B cell (primary cell): ENCODE results near the gene PCIF1.

ENCODE experiments used
- EZH2 ChIP-seq: IDR thresholded peaks from 2 replicates; pipeline ENCODE4 v1.6.1; 2012; ENCODE audit warnings: borderline replicate concordance, low read depth, mild to moderate bottlenecking, moderate library complexity, low read length; ENCODE audit not compliant: insufficient read depth, poor library complexity, severe bottlenecking
- TF ChIP-seq, protein P1 (sequence below): fragments of 200-600 bp; IDR thresholded peaks from one replicate; pipeline ENCODE4 v1.8.0; 2022; ENCODE audit warnings: antibody characterized with exemption, mild to moderate bottlenecking

- TF ChIP-seq, protein P1, sequence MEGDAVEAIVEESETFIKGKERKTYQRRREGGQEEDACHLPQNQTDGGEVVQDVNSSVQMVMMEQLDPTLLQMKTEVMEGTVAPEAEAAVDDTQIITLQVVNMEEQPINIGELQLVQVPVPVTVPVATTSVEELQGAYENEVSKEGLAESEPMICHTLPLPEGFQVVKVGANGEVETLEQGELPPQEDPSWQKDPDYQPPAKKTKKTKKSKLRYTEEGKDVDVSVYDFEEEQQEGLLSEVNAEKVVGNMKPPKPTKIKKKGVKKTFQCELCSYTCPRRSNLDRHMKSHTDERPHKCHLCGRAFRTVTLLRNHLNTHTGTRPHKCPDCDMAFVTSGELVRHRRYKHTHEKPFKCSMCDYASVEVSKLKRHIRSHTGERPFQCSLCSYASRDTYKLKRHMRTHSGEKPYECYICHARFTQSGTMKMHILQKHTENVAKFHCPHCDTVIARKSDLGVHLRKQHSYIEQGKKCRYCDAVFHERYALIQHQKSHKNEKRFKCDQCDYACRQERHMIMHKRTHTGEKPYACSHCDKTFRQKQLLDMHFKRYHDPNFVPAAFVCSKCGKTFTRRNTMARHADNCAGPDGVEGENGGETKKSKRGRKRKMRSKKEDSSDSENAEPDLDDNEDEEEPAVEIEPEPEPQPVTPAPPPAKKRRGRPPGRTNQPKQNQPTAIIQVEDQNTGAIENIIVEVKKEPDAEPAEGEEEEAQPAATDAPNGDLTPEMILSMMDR: no peak
- no peak for TF ChIP-seq EZH2
These were observed 39.7 kb upstream of the PCIF1 start for GRCh38 chr20:45894797-45895196.
